HepG2 (cell line): ENCODE measurements around the gene STK36. TPM values are rescaled to one million over a fixed set of nuclear protein-coding genes. Genes with fewer than 3 reads are reported as not detected.
A peak's percentile ranks its signal among the peaks of the same experiment; 100 is the strongest.

Source experiments
- ATAC-seq: fragments of 200-7000 bp; cut with Tn5 transposase; 3 replicates; pipeline ENCODE4 v1.9.1; 2020; ENCODE audit warnings: mild to moderate bottlenecking, moderate library complexity
- BruUV-seq: library from RNA; stranded (reverse); fragments of 400-500 nt; replicated peaks from 2 replicates; lab custom pipeline; 2021; lab: Mats Ljungman, UMichigan
- CTCF ChIA-PET: fragments of 300-600 bp; formaldehyde crosslinking; extraction: SDS; loops from one replicate; lab custom pipeline; 2021; ENCODE audit warnings: low total read pairs, inconsistent platforms, low intra/inter-chr PET ratio; lab: Yijun Ruan, JAX
- POLR2A ChIA-PET: fragments of 350-600 bp; sonication (Branson Sonifier 250); formaldehyde crosslinking; loops from one replicate; lab custom pipeline; 2020; ENCODE audit warnings: antibody characterized with exemption, inconsistent platforms; lab: Yijun Ruan, JAX
- DNase-seq: peaks from one replicate; pipeline ENCODE4 v3.0.0-alpha.2; 2015; ENCODE audit warnings: low spot score
- FAIRE-seq: peaks from 3 replicates; lab custom pipeline; 2011; peaks lifted over from hg19 to GRCh38; lab: Jason Lieb, UNC
- H2AFZ ChIP-seq: one replicate; pipeline ENCODE4 v1.6.1; 2011; ENCODE audit warnings: low read length, inconsistent platforms
- H3K27ac ChIP-seq: fragments of 300-600 bp; 3 replicates; pipeline ENCODE4 v1.8.0; 2011; ENCODE audit warnings: mixed run types, mild to moderate bottlenecking, mixed read lengths, low read length, inconsistent platforms; ENCODE audit not compliant: insufficient read depth; ENCODE audit errors: extremely low read length
- H3K27me3 ChIP-seq, 2 experiments: fragments of 200-600 bp in 1 of 2; 2 replicates in 1 of 2; 3 replicates in 1 of 2; pipeline versions ENCODE4 v1.6.0 to v1.8.0; 2011; ENCODE audit warnings: low read length in 2 of 2, mild to moderate bottlenecking in 2 of 2, moderate library complexity in 2 of 2, inconsistent platforms in 1 of 2; ENCODE audit not compliant: insufficient read depth in 2 of 2, control insufficient read depth in 1 of 2
- H3K36me3 ChIP-seq, 2 experiments: fragments of 200-600 bp in 1 of 2; replicated peaks in 1 of 2; 2 replicates in 1 of 2; 3 replicates in 1 of 2; pipeline versions ENCODE4 v1.5.1 to v1.8.0; 2011; ENCODE audit warnings: low read length in 2 of 2, inconsistent platforms in 1 of 2; ENCODE audit not compliant: insufficient read depth in 2 of 2, control insufficient read depth in 1 of 2
- H3K4me1 ChIP-seq: 2 replicates; pipeline ENCODE4 v1.5.1; 2012; ENCODE audit warnings: low read length, inconsistent platforms; ENCODE audit not compliant: insufficient read depth
- H3K4me2 ChIP-seq: 2 replicates; pipeline ENCODE4 v1.6.0; 2011; ENCODE audit warnings: low read depth, low read length, inconsistent platforms
- H3K4me3 ChIP-seq, 3 experiments: fragments of 200-600 bp in 1 of 3; sonication (generic), shearing (Covaris generic) in 1 of 3; replicated peaks in 1 of 3; 2 replicates each; pipeline ENCODE4 v1.5.1; 2011 to 2016; ENCODE audit warnings: low read length in 3 of 3, inconsistent platforms in 2 of 3, low read depth in 2 of 3, mild to moderate bottlenecking in 2 of 3, control low read depth in 1 of 3, mixed read lengths in 1 of 3; ENCODE audit not compliant: insufficient read depth in 1 of 3
- H3K79me2 ChIP-seq: one replicate; pipeline ENCODE4 v1.6.1; 2011; ENCODE audit warnings: low read length, inconsistent platforms; ENCODE audit not compliant: insufficient read depth
- H3K9ac ChIP-seq: 2 replicates; pipeline ENCODE4 v1.6.0; 2011; ENCODE audit warnings: mild to moderate bottlenecking, low read depth, low read length, inconsistent platforms; ENCODE audit not compliant: insufficient read depth
- H3K9me3 ChIP-seq: 2 replicates; pipeline ENCODE4 v1.5.1; 2012; ENCODE audit warnings: mild to moderate bottlenecking, low read length
- H4K20me1 ChIP-seq: 2 replicates; pipeline ENCODE4 v1.6.0; 2011; ENCODE audit warnings: inconsistent platforms, mild to moderate bottlenecking, low read length, moderate library complexity; ENCODE audit not compliant: insufficient read depth
- GPBP1L1 ChIP-seq: sonication (generic); formaldehyde crosslinking; IDR thresholded peaks from 2 replicates; pipeline ENCODE4 v1.5.0; 2020; ENCODE audit warnings: mild to moderate bottlenecking, missing genetic modification reagents
- HDAC2 ChIP-seq: sonication (generic); formaldehyde crosslinking; IDR thresholded peaks from 2 replicates; pipeline ENCODE4 v1.4.0; 2020; ENCODE audit warnings: missing genetic modification reagents
- HOMEZ ChIP-seq: IDR thresholded peaks from 2 replicates; pipeline ENCODE4 v1.6.1; 2016; ENCODE audit warnings: low read depth
- KDM2A ChIP-seq: sonication (generic); formaldehyde crosslinking; IDR thresholded peaks from 2 replicates; pipeline ENCODE4 v1.4.0; 2020; ENCODE audit warnings: low read depth, missing genetic modification reagents, borderline replicate concordance
- KDM5B ChIP-seq: sonication (generic); formaldehyde crosslinking; IDR thresholded peaks from 2 replicates; pipeline ENCODE4 v1.4.0; 2020; ENCODE audit warnings: missing genetic modification reagents, mild to moderate bottlenecking, borderline replicate concordance
- SALL1 ChIP-seq: sonication (generic); formaldehyde crosslinking; IDR thresholded peaks from 2 replicates; pipeline ENCODE4 v1.8.0; 2022; ENCODE audit warnings: mild to moderate bottlenecking, missing genetic modification reagents
- ZFP37 ChIP-seq: sonication (generic); formaldehyde crosslinking; IDR thresholded peaks from 2 replicates; pipeline ENCODE4 v1.4.0; 2020; ENCODE audit warnings: missing genetic modification reagents, borderline replicate concordance
- ZFP41 ChIP-seq: sonication (generic); formaldehyde crosslinking; IDR thresholded peaks from 2 replicates; pipeline ENCODE4 v1.4.0; 2020; ENCODE audit warnings: mild to moderate bottlenecking, missing genetic modification reagents, borderline replicate concordance
- ZKSCAN8 ChIP-seq: IDR thresholded peaks from 2 replicates; pipeline ENCODE4 v1.6.1; 2016; ENCODE audit warnings: borderline replicate concordance, missing genetic modification reagents, missing compliant biosample characterization
- ZNF143 ChIP-seq: sonication (generic); formaldehyde crosslinking; IDR thresholded peaks from 2 replicates; pipeline ENCODE4 v1.4.0; 2020; ENCODE audit warnings: missing genetic modification reagents
- ZNF263 ChIP-seq: sonication (generic); formaldehyde crosslinking; IDR thresholded peaks from 2 replicates; pipeline ENCODE4 v1.4.0; 2020; ENCODE audit warnings: missing genetic modification reagents
- ZNF317 ChIP-seq: sonication (generic); formaldehyde crosslinking; IDR thresholded peaks from 2 replicates; pipeline ENCODE4 v1.5.0; 2020; ENCODE audit warnings: mild to moderate bottlenecking, missing genetic modification reagents
- ZNF350 ChIP-seq: sonication (generic); formaldehyde crosslinking; IDR thresholded peaks from 2 replicates; pipeline ENCODE4 v1.4.0; 2020; ENCODE audit warnings: mild to moderate bottlenecking, low read depth, missing genetic modification reagents, borderline replicate concordance
- ZNF512 ChIP-seq: sonication (generic); formaldehyde crosslinking; IDR thresholded peaks from 2 replicates; pipeline ENCODE4 v1.4.0; 2020; ENCODE audit warnings: mild to moderate bottlenecking, missing genetic modification reagents
- ZNF800 ChIP-seq: sonication (generic); formaldehyde crosslinking; IDR thresholded peaks from 2 replicates; pipeline ENCODE4 v1.4.0; 2020; ENCODE audit warnings: missing genetic modification reagents
- ZSCAN22 ChIP-seq: sonication (generic); formaldehyde crosslinking; IDR thresholded peaks from 2 replicates; pipeline ENCODE4 v1.4.0; 2020; ENCODE audit warnings: mild to moderate bottlenecking, missing genetic modification reagents
- WGBS: methylation state at CpG from one replicate; pipeline ENCODE4 v1.1.6; 2017; ENCODE audit warnings: low lambda C conversion rate; 5-methylcytosine and 5-hydroxymethylcytosine counted together
- in situ Hi-C: cut with HindIII; loops from 2 replicates; pipeline ENCODE4 v1.10.0; 2017; ENCODE audit warnings: low pct_unique_long_range_greater_than_20kb; ENCODE audit not compliant: extremely low pct_ligation_motif_present
- intact Hi-C: fragments of 100-400 bp; cut with micrococcal nuclease; formaldehyde crosslinking; loops from one replicate; pipeline ENCODE4 v1.10.0; 2022; ENCODE audit not compliant: unreplicated experiment
- polyA plus RNA-seq, 8 experiments: library from polyadenylated mRNA; depleted of rRNA in 3 of 8; stranded (reverse) in 7 of 8; unstranded in 1 of 8; fragments of >200 nt; fragmentation: Illumina TruSeq in 4 of 8; extraction: Trizol in 4 of 8; gene quantifications; 2 replicates each; pipeline versions ENCODE4 v1.2.1 to v1.2.3, GENCODE V29; 2011 to 2016; ENCODE audit warnings: low read depth in 4 of 8, missing spikeins in 1 of 8, mixed read lengths in 1 of 8; ENCODE audit not compliant: insufficient read depth in 1 of 8
- total RNA-seq, 5 experiments: library from RNA; depleted of rRNA; stranded (reverse); fragments of >200 nt; fragmentation: Illumina TruSeq; extraction: Trizol; gene quantifications; 2 replicates each; pipeline ENCODE4 v1.2.3, GENCODE V29; 2016; ENCODE audit warnings: low read depth in 1 of 5

Gene STK36
- total and polyA plus RNA-seq, 2 of the 13 experiments (the other 11 are each of a cell fraction or from before 2014, with no cell fraction given), result 45.9 to 83.5 TPM

GRCh38 chr2:218733171-218734021, 61.5 kb downstream of the STK36 start:
- BruUV-seq, result no TSS peak
- FAIRE-seq (peak; percentile 68), ATAC-seq (peak; percentile 35), DNase-seq (peak; percentile 84)
- Histone ChIP-seq H3K4me3 (peak overlapping the region in 1 of 3 experiments; percentile 0; a peak in 1 of 6 replicates), H2AFZ (no peak overlapping the region), H3K9ac (no peak overlapping the region; the same call in 1 of the 2 replicates), H4K20me1 (no peaks in the 10 kb centered on the region), H3K4me2 (peak overlapping the region; percentile 14), H3K79me2 (peaks cover 60% of the 10 kb centered on the region), H3K36me3 (peaks cover 20 to 42% of the 10 kb centered on the region in 2 experiments), H3K4me1 (peaks cover 47% of the 10 kb centered on the region), H3K27me3 (no peaks in the 10 kb centered on the region), H3K27ac (peak overlapping the region; percentile 76), H3K9me3 (no peaks in the 10 kb centered on the region)
- intact Hi-C loops (loop anchor here (5.0 kb wide), 1 partner anchor 74 kb away; no protein-coding TSS in a partner anchor), in situ Hi-C loops (loop anchor here (25.0 kb wide), 1 partner anchor 104 kb away; the partner anchor contains the start of gene PRKAG3)
- WGBS, result 85% methylated on average over 6 of the region's 6 CpGs
- POLR2A ChIA-PET, result interaction anchor here (1.3 to 5.8 kb wide), 5 partner anchors 13 to 62 kb away, joined by 3 to 105 read pairs (median 90); partner anchors contain the start of genes CYP27A1, RNF25 and STK36
- CTCF ChIA-PET, result interaction anchor here (1.9 kb wide), 1 partner anchor 115 kb away, joined by 4 read pairs; no protein-coding TSS in a partner anchor
- TF ChIP-seq ZNF512 (peak; percentile 72; the same call in 1 of the 2 replicates), ZNF800 (CRISPR knock-in tag) (no peak), KDM5B (CRISPR knock-in tag) (0 out of 2 replicates have a peak, but pooled peaks have one; percentile 39), ZNF143 (CRISPR knock-in tag) (no peak), ZNF263 (CRISPR knock-in tag) (0 out of 2 replicates have a peak, but pooled peaks have one; percentile 33), GPBP1L1 (CRISPR knock-in tag) (0 out of 2 replicates have a peak, but pooled peaks have one; percentile 2), KDM2A (CRISPR knock-in tag) (peak; percentile 84), ZFP41 (0 out of 2 replicates have a peak, but pooled peaks have one; percentile 61), HDAC2 (CRISPR knock-in tag) (peak; percentile 92; the same call in 1 of the 2 replicates), ZNF317 (CRISPR knock-in tag) (peak; percentile 62; the same call in 1 of the 2 replicates), SALL1 (CRISPR knock-in tag) (peak; percentile 93), ZSCAN22 (CRISPR knock-in tag) (no peak), HOMEZ (CRISPR knock-in tag) (peak; percentile 90), ZKSCAN8 (CRISPR knock-in tag) (peak; percentile 90), ZFP37 (peak; percentile 89), ZNF350 (peak; percentile 83)
